SK-N-SH (cell line): ENCODE measurements around the gene ACSF3. TPM values are rescaled to one million over a fixed set of nuclear protein-coding genes. Genes with fewer than 3 reads are reported as not detected.

Experiments
- CTCF ChIA-PET: fragments of 300-600, 350-600 bp; formaldehyde crosslinking; extraction: SDS; loops from one replicate; lab custom pipeline; 2021; lab: Yijun Ruan, JAX
- POLR2A ChIA-PET: fragments of 350-600 bp; sonication (Branson Sonifier 250); formaldehyde crosslinking; extraction: SDS; loops from one replicate; lab custom pipeline; 2020; ENCODE audit warnings: antibody characterized with exemption, inconsistent platforms; lab: Yijun Ruan, JAX
- DNase-seq: peaks from one replicate; pipeline ENCODE4 v3.0.0; 2012
- H2AFZ ChIP-seq: fragments of 200-600 bp; sonication (generic); 2 replicates; pipeline ENCODE4 v1.8.1; 2016; ENCODE audit warnings: antibody characterized with exemption, mild to moderate bottlenecking, low read depth
- H3F3A ChIP-seq: fragments of 200-600 bp; sonication (generic); replicated peaks from 2 replicates; pipeline ENCODE3; 2016; ENCODE audit warnings: antibody characterized with exemption, mild to moderate bottlenecking; ENCODE audit not compliant: insufficient read depth
- H3K27ac ChIP-seq, 2 experiments: fragments of 200-500 bp in 1 of 2; fragments of 200-600 bp in 1 of 2; sonication (Bioruptor generic) in 1 of 2; sonication (generic), shearing (Covaris generic) in 1 of 2; 2 replicates each; pipeline versions ENCODE4 v1.5.1 to v1.6.1; 2014 to 2016; ENCODE audit warnings: low read depth in 2 of 2, inconsistent platforms in 1 of 2, low read length in 1 of 2, mild to moderate bottlenecking in 1 of 2, mixed read lengths in 1 of 2
- H3K27me3 ChIP-seq: fragments of 200-600 bp; sonication (generic), shearing (Covaris generic); 2 replicates; pipeline ENCODE4 v1.6.1; 2016; ENCODE audit warnings: mixed run types; ENCODE audit not compliant: insufficient read depth
- H3K36me3 ChIP-seq, 2 experiments: fragments of 200-500 bp in 1 of 2; fragments of 200-600 bp in 1 of 2; sonication (Bioruptor generic) in 1 of 2; sonication (generic) in 1 of 2; replicated peaks in 1 of 2; 2 replicates each; pipeline versions ENCODE3 to v1.5.1; 2014 to 2016; ENCODE audit warnings: low read length in 1 of 2, mild to moderate bottlenecking in 1 of 2; ENCODE audit not compliant: insufficient read depth in 2 of 2, control insufficient read depth in 1 of 2
- H3K4me1 ChIP-seq, 2 experiments: fragments of 200-500 bp in 1 of 2; fragments of 200-600 bp in 1 of 2; sonication (Bioruptor generic) in 1 of 2; sonication (generic), shearing (Covaris generic) in 1 of 2; 2 replicates each; pipeline versions ENCODE4 v1.5.1 to v1.6.1; 2014 to 2016; ENCODE audit warnings: low read depth in 1 of 2, low read length in 1 of 2, mixed run types in 1 of 2; ENCODE audit not compliant: insufficient read depth in 2 of 2, control insufficient read depth in 1 of 2
- H3K4me2 ChIP-seq: fragments of 200-600 bp; sonication (generic), shearing (Covaris generic); 2 replicates; pipeline ENCODE4 v1.6.1; 2017; ENCODE audit warnings: mixed run types
- H3K4me3 ChIP-seq, 2 experiments: fragments of 200-500 bp in 1 of 2; fragments of 200-600 bp in 1 of 2; sonication (Bioruptor generic) in 1 of 2; sonication (generic), shearing (Covaris generic) in 1 of 2; 2 replicates each; pipeline versions ENCODE4 v1.5.1 to v1.8.1; 2014 to 2016; ENCODE audit warnings: low read depth in 2 of 2, inconsistent platforms in 1 of 2, low read length in 1 of 2, mild to moderate bottlenecking in 1 of 2, mixed read lengths in 1 of 2, moderate library complexity in 1 of 2
- H3K79me2 ChIP-seq: fragments of 200-600 bp; sonication (generic); 2 replicates; pipeline ENCODE4 v1.8.1; 2017; ENCODE audit warnings: mild to moderate bottlenecking; ENCODE audit not compliant: insufficient read depth
- H3K9ac ChIP-seq: fragments of 200-600 bp; sonication (generic); 2 replicates; pipeline ENCODE4 v1.6.1; 2017; ENCODE audit warnings: mixed run types
- H3K9me2 ChIP-seq: fragments of 200-600 bp; sonication (generic); 2 replicates; pipeline ENCODE4 v1.6.1; 2017; ENCODE audit warnings: mixed run types
- H3K9me3 ChIP-seq: fragments of 200-600 bp; sonication (generic); 2 replicates; pipeline ENCODE4 v1.6.1; 2017; ENCODE audit warnings: mixed run types, mild to moderate bottlenecking, moderate library complexity
- H4K20me1 ChIP-seq: fragments of 200-600 bp; sonication (generic); 2 replicates; pipeline ENCODE4 v1.6.1; 2017; ENCODE audit warnings: mild to moderate bottlenecking, mixed run types; ENCODE audit not compliant: insufficient read depth
- CHD2 ChIP-seq: fragments of 150-350 bp; IDR thresholded peaks from 2 replicates; pipeline ENCODE4 v1.6.1; 2018; ENCODE audit warnings: low read length; ENCODE audit not compliant: partially characterized antibody
- CTCF ChIP-seq: fragments of 200-600 bp; sonication (generic); IDR thresholded peaks from 2 replicates; pipeline ENCODE4 v1.6.1; 2017; ENCODE audit warnings: antibody characterized with exemption, mild to moderate bottlenecking, moderate library complexity
- ELF1 ChIP-seq: IDR thresholded peaks from 2 replicates; pipeline ENCODE4 v1.4.0; 2012
- EP300 ChIP-seq, 2 experiments: IDR thresholded peaks; 2 replicates each; pipeline versions ENCODE4 v1.4.0 to v1.6.1; 2012; ENCODE audit warnings: borderline replicate concordance in 1 of 2, low read depth in 1 of 2, low read length in 1 of 2
- EZH2phosphoT487 ChIP-seq: fragments of 200-600 bp; sonication (generic); IDR thresholded peaks from 2 replicates; pipeline ENCODE4 v1.6.1; 2017; ENCODE audit warnings: low read depth, mixed run types, mild to moderate bottlenecking, antibody characterized with exemption, moderate library complexity, borderline replicate concordance
- FOSL2 ChIP-seq: IDR thresholded peaks from 2 replicates; pipeline ENCODE4 v1.4.0; 2012; ENCODE audit warnings: low read depth, mild to moderate bottlenecking, moderate library complexity, borderline replicate concordance
- FOXJ3 ChIP-seq: sonication (generic); formaldehyde crosslinking; IDR thresholded peaks from 2 replicates; pipeline ENCODE4 v1.5.1; 2020; ENCODE audit warnings: mild to moderate bottlenecking, missing genetic modification reagents
- FOXM1 ChIP-seq: IDR thresholded peaks from 2 replicates; pipeline ENCODE4 v1.4.0; 2012; ENCODE audit warnings: low read depth, mild to moderate bottlenecking
- IRF3 ChIP-seq: fragments of 150-350 bp; IDR thresholded peaks from 2 replicates; pipeline ENCODE4 v1.6.1; 2016; ENCODE audit warnings: mild to moderate bottlenecking, low read depth, low read length
- JUND ChIP-seq: IDR thresholded peaks from 2 replicates; pipeline ENCODE4 v1.4.0; 2012
- NFIC ChIP-seq: IDR thresholded peaks from 2 replicates; pipeline ENCODE4 v1.4.0; 2012; ENCODE audit warnings: borderline replicate concordance
- NRF1 ChIP-seq: IDR thresholded peaks from 2 replicates; pipeline ENCODE4 v1.6.1; 2012; ENCODE audit warnings: low read depth, mild to moderate bottlenecking, low read length
- RCOR1 ChIP-seq: fragments of 150-350 bp; IDR thresholded peaks from 2 replicates; pipeline ENCODE4 v1.6.1; 2017; ENCODE audit warnings: antibody characterized with exemption, low read length
- RFX5 ChIP-seq: IDR thresholded peaks from 2 replicates; pipeline ENCODE4 v1.6.1; 2012; ENCODE audit warnings: mild to moderate bottlenecking, improper control_type of control experiment, low read length
- SIN3A ChIP-seq: IDR thresholded peaks from 2 replicates; pipeline ENCODE4 v1.6.1; 2012; ENCODE audit warnings: low read depth, mild to moderate bottlenecking, low read length, moderate library complexity, borderline replicate concordance
- TAF1 ChIP-seq: IDR thresholded peaks from 2 replicates; pipeline ENCODE4 v1.6.1; 2012; ENCODE audit warnings: low read depth, mild to moderate bottlenecking, low read length, moderate library complexity, borderline replicate concordance
- TCF12 ChIP-seq: IDR thresholded peaks from 2 replicates; pipeline ENCODE4 v1.4.0; 2012
- USF1 ChIP-seq: IDR thresholded peaks from 2 replicates; pipeline ENCODE4 v1.4.0; 2012; ENCODE audit warnings: low read depth, borderline replicate concordance
- WGBS: methylation state at CpG from one replicate; pipeline ENCODE4 v1.1.6; 2017; ENCODE audit warnings: low lambda C conversion rate; 5-methylcytosine and 5-hydroxymethylcytosine counted together
- polyA plus RNA-seq, 3 experiments: library from polyadenylated mRNA; depleted of rRNA; stranded (reverse); fragments of >200 nt; gene quantifications; 2 replicates each; pipeline ENCODE4 v1.2.3, GENCODE V29; 2012
- TF ChIP-seq, protein P1 (sequence below): IDR thresholded peaks from 2 replicates; pipeline ENCODE4; 2012
- TF ChIP-seq, protein P2 (sequence below): fragments of 150-350 bp; IDR thresholded peaks from 2 replicates; pipeline ENCODE4 v1.6.1; 2017; ENCODE audit warnings: antibody characterized with exemption, low read length, low read depth, borderline replicate concordance

Gene ACSF3
- polyA plus RNA-seq, 1 of the 3 experiments (the other 2 are of a cell fraction): 18.8 TPM

DNA sequence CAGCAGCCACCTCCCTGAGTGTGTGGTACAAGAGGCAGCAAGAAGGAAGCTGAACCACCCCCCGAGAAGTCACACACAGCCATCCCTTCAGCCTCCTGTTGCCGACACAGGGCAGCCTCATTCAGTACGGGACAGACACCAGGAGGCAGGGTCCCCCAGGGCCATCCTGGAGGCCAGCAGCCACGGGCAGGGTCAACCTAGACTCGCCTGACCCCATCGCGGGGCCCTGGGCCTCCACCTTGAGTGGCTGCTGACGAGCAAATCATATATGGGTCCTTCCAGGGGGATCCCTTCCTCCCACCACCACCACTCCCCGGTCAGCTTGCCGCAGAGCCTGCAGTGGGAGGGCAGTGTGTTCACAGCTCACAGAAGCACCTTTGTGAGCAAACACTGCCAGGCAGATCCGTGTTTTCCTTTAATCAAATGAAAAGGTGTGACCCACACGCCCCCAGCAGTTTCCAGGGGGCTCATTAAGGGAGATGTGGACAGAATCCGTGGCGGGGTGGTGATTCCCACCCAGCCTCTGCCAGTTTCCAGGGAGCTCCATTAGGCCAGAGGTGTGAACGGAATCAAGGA is 5.6 kb upstream of the ACSF3 start:
- H3K4me2 ChIP-seq: no peak overlapping the region
- ChIA-PET CTCF (interaction anchor here (0.7 to 1.5 kb wide), 2 partner anchors 24 to 68 kb away, joined by 3 to 5 read pairs; no protein-coding TSS in a partner anchor), POLR2A (no interaction called here)
- DNase-seq: no peak
- TF ChIP-seq ELF1: no peak
- no peak for TF ChIP-seq USF1
- TF ChIP-seq FOXM1: no peak
- no peak for TF ChIP-seq NFIC
- TF ChIP-seq, protein P1, sequence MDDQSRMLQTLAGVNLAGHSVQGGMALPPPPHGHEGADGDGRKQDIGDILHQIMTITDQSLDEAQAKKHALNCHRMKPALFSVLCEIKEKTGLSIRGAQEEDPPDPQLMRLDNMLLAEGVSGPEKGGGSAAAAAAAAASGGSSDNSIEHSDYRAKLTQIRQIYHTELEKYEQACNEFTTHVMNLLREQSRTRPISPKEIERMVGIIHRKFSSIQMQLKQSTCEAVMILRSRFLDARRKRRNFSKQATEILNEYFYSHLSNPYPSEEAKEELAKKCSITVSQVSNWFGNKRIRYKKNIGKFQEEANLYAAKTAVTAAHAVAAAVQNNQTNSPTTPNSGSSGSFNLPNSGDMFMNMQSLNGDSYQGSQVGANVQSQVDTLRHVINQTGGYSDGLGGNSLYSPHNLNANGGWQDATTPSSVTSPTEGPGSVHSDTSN: no peak
- no peak for TF ChIP-seq SIN3A
- no peaks in the 10 kb centered on the region for H3K9me3 ChIP-seq
- no peak overlapping the region for H3K27ac ChIP-seq
- no peaks in the 10 kb centered on the region for H4K20me1 ChIP-seq
- no peak overlapping the region for H3K9ac ChIP-seq
- H3K79me2 ChIP-seq: no peaks in the 10 kb centered on the region
- no peaks in the 10 kb centered on the region; a peak in 1 of 4 replicates for H3K4me1 ChIP-seq
- no peaks in the 10 kb centered on the region for H3K36me3 ChIP-seq
- no peak overlapping the region for H3K4me3 ChIP-seq
- no peaks in the 10 kb centered on the region for H3F3A ChIP-seq
- WGBS: 52% methylated on average over 12 of the region's 15 CpGs
- H3K9me2 ChIP-seq: no peaks in the 10 kb centered on the region
- H2AFZ ChIP-seq: no peak overlapping the region
- peaks cover 40% of the 10 kb centered on the region for H3K27me3 ChIP-seq

- peaks cover 40% of the 10 kb centered on the region for H3K27me3 ChIP-seq
- no peaks in the 10 kb centered on the region for H3K36me3 ChIP-seq
- CTCF ChIA-PET: interaction anchor here (0.8 to 1.5 kb wide), 2 partner anchors 67 to 79 kb away, joined by 3 to 5 read pairs; no protein-coding TSS in a partner anchor
- POLR2A ChIA-PET: no interaction called here
- DNase-seq: peak; percentile 55
- peaks cover 6% of the 10 kb centered on the region for H3K79me2 ChIP-seq
- no peak overlapping the region for H3K27ac ChIP-seq
- TF ChIP-seq CTCF (no peak), TAF1 (no peak), EZH2phosphoT487 (no peak), JUND (no peak), FOXJ3 (CRISPR knock-in tag) (no peak), USF1 (no peak), FOSL2 (no peak), SIN3A (no peak), RFX5 (no peak), IRF3 (no peak), TCF12 (no peak), NRF1 (no peak), FOXM1 (no peak), ELF1 (no peak), RCOR1 (no peak), CHD2 (no peak), EP300 (IDR thresholded peaks at IDR 0.05; ENCODE audit: borderline replicate concordance in 1 of 2, low read depth in 1 of 2, low read length in 1 of 2) (no peak)
- TF ChIP-seq, protein P2, sequence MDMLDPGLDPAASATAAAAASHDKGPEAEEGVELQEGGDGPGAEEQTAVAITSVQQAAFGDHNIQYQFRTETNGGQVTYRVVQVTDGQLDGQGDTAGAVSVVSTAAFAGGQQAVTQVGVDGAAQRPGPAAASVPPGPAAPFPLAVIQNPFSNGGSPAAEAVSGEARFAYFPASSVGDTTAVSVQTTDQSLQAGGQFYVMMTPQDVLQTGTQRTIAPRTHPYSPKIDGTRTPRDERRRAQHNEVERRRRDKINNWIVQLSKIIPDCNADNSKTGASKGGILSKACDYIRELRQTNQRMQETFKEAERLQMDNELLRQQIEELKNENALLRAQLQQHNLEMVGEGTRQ: no peak
- H2AFZ ChIP-seq: no peak overlapping the region
- no peaks in the 10 kb centered on the region; a peak in 1 of 4 replicates for H3K4me1 ChIP-seq
- no peak overlapping the region for H3K9ac ChIP-seq
- H3K4me3 ChIP-seq: no peak overlapping the region
- no peaks in the 10 kb centered on the region for H3F3A ChIP-seq
- no peak overlapping the region for H3K4me2 ChIP-seq
- H4K20me1 ChIP-seq: no peaks in the 10 kb centered on the region
- no peaks in the 10 kb centered on the region for H3K9me3 ChIP-seq
- 23% methylated on average over 9 of the region's 13 CpGs for WGBS
- H3K9me2 ChIP-seq: no peaks in the 10 kb centered on the region
Observed at GRCh38 chr16:89089120-89089519, 4.5 kb upstream of the ACSF3 start.
